ENCODE measurements around the gene POMP. TPM values are rescaled to one million over a fixed set of nuclear protein-coding genes. Genes with fewer than 3 reads are reported as not detected.

Gene POMP
- total RNA-seq, 1 experiment from 2014 or later: 107 TPM

- CTCF ChIA-PET: no interaction called here
- RAD21 ChIA-PET (ENCODE audit: low non-redundant PET in 1 of 2, low total read pairs in 2 of 2, uncharacterized antibody in 2 of 2, unreplicated experiment in 2 of 2): no interaction called here
- H3K79me2 ChIP-seq (ENCODE audit: insufficient read depth, low read length): no peaks in the 10 kb centered on the region
- no peak overlapping the region for H3K9ac ChIP-seq (ENCODE audit: low read length)
- ATAC-seq: no peak
- H3K4me2 ChIP-seq (ENCODE audit: low read length): no peak overlapping the region
- no peak overlapping the region for H3K4me3 ChIP-seq (replicated peaks in 1 of 2; ENCODE audit: low read depth in 1 of 2, low read length in 2 of 2)
- POLR2A ChIA-PET: no interaction called here
- no peak overlapping the region for H3K27ac ChIP-seq (ENCODE audit: low read depth, low read length)
- H3K4me1 ChIP-seq (ENCODE audit: control insufficient read depth in 1 of 2, insufficient read depth in 2 of 2, low read length in 2 of 2): peaks cover 0 to 5% of the 10 kb centered on the region in 2 experiments; a peak in 1 of 4 replicates
- intact Hi-C loops (cut with micrococcal nuclease): no loop called here
- DNase-seq (ENCODE audit: low read depth, low spot score): no peak
- no TSS peak for BruUV-seq (replicated peaks)
- no peaks in the 10 kb centered on the region for H3K27me3 ChIP-seq (ENCODE audit: insufficient read depth, low read length)
- H3K9me3 ChIP-seq (ENCODE audit: control insufficient read depth in 1 of 2, insufficient read depth in 1 of 2, low read depth in 1 of 2, low read length in 2 of 2): no peaks in the 10 kb centered on the region
- H4K20me1 ChIP-seq (ENCODE audit: insufficient read depth): no peaks in the 10 kb centered on the region
- no peak overlapping the region for H2AFZ ChIP-seq (ENCODE audit: low read depth, low read length, poor library complexity, severe bottlenecking)
- TF ChIP-seq POLR2A (IDR thresholded peaks at IDR 0.05; ENCODE audit: borderline replicate concordance, extremely low read depth, insufficient read depth, insufficient read length) (no peak), CTCF (IDR thresholded peaks at IDR 0.05 in 2 of 3, conservative IDR thresholded peaks at IDR 0.05 in 1 of 3; ENCODE audit: borderline replicate concordance in 1 of 3, insufficient read depth in 1 of 3, low read depth in 2 of 3, low read length in 2 of 3) (no peak), CBX3 (IDR thresholded peaks at IDR 0.05; ENCODE audit: low read depth) (no peak), FOSL1 (IDR thresholded peaks at IDR 0.05; ENCODE audit: low read depth) (no peak), JUND (IDR thresholded peaks at IDR 0.05) (no peak), EZH2 (IDR thresholded peaks at IDR 0.05) (no peak), EZH2phosphoT487 (IDR thresholded peaks at IDR 0.05; ENCODE audit: borderline replicate concordance) (no peak), MAX (IDR thresholded peaks at IDR 0.05) (no peak), POLR2AphosphoS5 (IDR thresholded peaks at IDR 0.05; ENCODE audit: low read depth, low read length) (no peak)
- H3K36me3 ChIP-seq (ENCODE audit: control insufficient read depth in 1 of 2, insufficient read depth in 2 of 2, low read length in 2 of 2): no peaks in the 10 kb centered on the region
- no peaks in the 10 kb centered on the region for H3K9me2 ChIP-seq (ENCODE audit: insufficient read depth)
Observed at GRCh38 chr13:28609381-28609780, 49.5 kb upstream of the POMP start.

GRCh38 chr13:28609926-28610325 lies 49.0 kb upstream of the POMP start:
- DNase-seq (ENCODE audit: low read depth, low spot score) (no peak), ATAC-seq (no peak)
- intact Hi-C loops (cut with micrococcal nuclease): no loop called here
- CTCF ChIA-PET: no interaction called here
- no peaks in the 10 kb centered on the region for H3K27me3 ChIP-seq (ENCODE audit: insufficient read depth, low read length)
- no peaks in the 10 kb centered on the region for H4K20me1 ChIP-seq (ENCODE audit: insufficient read depth)
- no peaks in the 10 kb centered on the region for H3K9me2 ChIP-seq (ENCODE audit: insufficient read depth)
- H3K27ac ChIP-seq (ENCODE audit: low read depth, low read length): no peak overlapping the region
- POLR2A ChIA-PET: no interaction called here
- RAD21 ChIA-PET (ENCODE audit: low non-redundant PET in 1 of 2, low total read pairs in 2 of 2, uncharacterized antibody in 2 of 2, unreplicated experiment in 2 of 2): no interaction called here
- H2AFZ ChIP-seq (ENCODE audit: low read depth, low read length, poor library complexity, severe bottlenecking): no peak overlapping the region
- TF ChIP-seq POLR2A (IDR thresholded peaks at IDR 0.05; ENCODE audit: borderline replicate concordance, extremely low read depth, insufficient read depth, insufficient read length) (no peak), ZBTB33 (IDR thresholded peaks at IDR 0.05; ENCODE audit: extremely low read depth, insufficient replicate concordance, low read length) (no peak), SIN3A (IDR thresholded peaks at IDR 0.05; ENCODE audit: low read depth) (no peak), SP1 (IDR thresholded peaks at IDR 0.05; ENCODE audit: low read depth) (no peak), CBX3 (IDR thresholded peaks at IDR 0.05; ENCODE audit: low read depth) (no peak), RAD21 (IDR thresholded peaks at IDR 0.05; ENCODE audit: low read depth) (no peak)
- no TSS peak for BruUV-seq (replicated peaks)
- peaks cover 0 to 5% of the 10 kb centered on the region in 2 experiments; a peak in 1 of 4 replicates for H3K4me1 ChIP-seq (ENCODE audit: control insufficient read depth in 1 of 2, insufficient read depth in 2 of 2, low read length in 2 of 2)
- no peak overlapping the region for H3K9ac ChIP-seq (ENCODE audit: low read length)
- no peaks in the 10 kb centered on the region for H3K9me3 ChIP-seq (ENCODE audit: control insufficient read depth in 1 of 2, insufficient read depth in 1 of 2, low read depth in 1 of 2, low read length in 2 of 2)
- H3K4me2 ChIP-seq (ENCODE audit: low read length): no peak overlapping the region
- no peak overlapping the region for H3K4me3 ChIP-seq (replicated peaks in 1 of 2; ENCODE audit: low read depth in 1 of 2, low read length in 2 of 2)
- H3K79me2 ChIP-seq (ENCODE audit: insufficient read depth, low read length): no peaks in the 10 kb centered on the region
- no peaks in the 10 kb centered on the region for H3K36me3 ChIP-seq (ENCODE audit: control insufficient read depth in 1 of 2, insufficient read depth in 2 of 2, low read length in 2 of 2)

All from HCT116 (cell line).